ENCODE measurements around the gene PKP3.
A peak's percentile ranks its signal among the peaks of the same experiment; 100 is the strongest.
"Not testable (repeated sequence)": the region's sequence is repeated elsewhere in the genome, so short reads cannot be mapped to it uniquely, and the experiment has no call there.

The PKP3 gene

GRCh38 chr11:377883-378500, 16.0 kb upstream of the PKP3 start:
- no peak for DNase-seq

- DNase-seq = no peak
Observed at GRCh38 chr11:379205-380094, 14.6 kb upstream of the PKP3 start.

GRCh38 chr11:380095-380480, 13.9 kb upstream of the PKP3 start:
- DNase-seq = no peak

GRCh38 chr11:380491-380890, 13.5 kb upstream of the PKP3 start:
- no peak for DNase-seq

GRCh38 chr11:380996-381395, 13.0 kb upstream of the PKP3 start:
- DNase-seq = no peak

GRCh38 chr11:381501-382072, 12.4 kb upstream of the PKP3 start:
- no peak for DNase-seq

GRCh38 chr11:382081-382629, 11.9 kb upstream of the PKP3 start:
- no peak for DNase-seq

- no peak for DNase-seq
Observed at GRCh38 chr11:383431-383830, 10.6 kb upstream of the PKP3 start.

GRCh38 chr11:384511-384910, 9.5 kb upstream of the PKP3 start:
- DNase-seq = no peak

GRCh38 chr11:385594-386351, 8.2 kb upstream of the PKP3 start:
- DNase-seq = no peak

GRCh38 chr11:386483-386882, 7.5 kb upstream of the PKP3 start:
- no peak for DNase-seq

- no peak for DNase-seq
Observed at GRCh38 chr11:387193-387793, 6.7 kb upstream of the PKP3 start.

- DNase-seq = not testable (repeated sequence)
Observed at GRCh38 chr11:389369-389768, 4.6 kb upstream of the PKP3 start.

GRCh38 chr11:390175-390574, 3.8 kb upstream of the PKP3 start:
- peak; percentile 54 for DNase-seq

GRCh38 chr11:391117-392017, 2.6 kb upstream of the PKP3 start:
- no peak for DNase-seq

- DNase-seq = no peak
Observed at GRCh38 chr11:392102-392777, 1.8 kb upstream of the PKP3 start.

- DNase-seq = no peak
Observed at GRCh38 chr11:393219-394033, 583 bp upstream of the PKP3 start.

GRCh38 chr11:394858-395655, 1.0 kb downstream of the PKP3 start:
- DNase-seq = no peak

GRCh38 chr11:395866-396265, 1.9 kb downstream of the PKP3 start:
- no peak for DNase-seq
